OCI-M2 (cell line): ENCODE measurements around the gene STEAP3.

Experiments
- DNase-seq: peaks from one replicate; lab custom pipeline; 2025; ENCODE audit not compliant: unreplicated experiment; lab: John Stamatoyannopoulos, UW

STEAP3 gene

GRCh38 chr2:119197529-119198239 lies 25.9 kb upstream of the STEAP3 start:
- no peak for DNase-seq

- no peak for DNase-seq
Measured at GRCh38 chr2:119198240-119198840, 25.3 kb upstream of the STEAP3 start.

DNA sequence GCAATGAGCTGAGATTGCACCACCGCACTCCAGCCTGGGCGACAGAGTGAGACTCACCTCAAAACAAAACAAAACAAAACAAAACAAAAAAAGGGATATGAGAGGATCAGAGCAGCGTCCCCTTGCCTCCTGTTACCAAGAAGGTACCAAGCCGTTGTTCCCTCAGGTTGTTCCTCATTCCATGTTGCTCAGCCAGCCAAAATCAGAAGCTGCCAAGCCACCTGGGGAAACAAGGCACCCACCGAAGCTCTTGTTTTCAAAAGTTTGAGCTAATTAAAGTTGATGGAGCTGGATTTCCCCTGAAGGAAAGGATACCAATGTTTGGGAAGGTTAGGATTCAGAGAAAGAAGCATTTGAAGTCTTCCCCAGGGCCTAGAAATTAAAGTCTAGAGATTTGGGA lies 21.8 kb upstream of the STEAP3 start:
- no peak for DNase-seq

DNA sequence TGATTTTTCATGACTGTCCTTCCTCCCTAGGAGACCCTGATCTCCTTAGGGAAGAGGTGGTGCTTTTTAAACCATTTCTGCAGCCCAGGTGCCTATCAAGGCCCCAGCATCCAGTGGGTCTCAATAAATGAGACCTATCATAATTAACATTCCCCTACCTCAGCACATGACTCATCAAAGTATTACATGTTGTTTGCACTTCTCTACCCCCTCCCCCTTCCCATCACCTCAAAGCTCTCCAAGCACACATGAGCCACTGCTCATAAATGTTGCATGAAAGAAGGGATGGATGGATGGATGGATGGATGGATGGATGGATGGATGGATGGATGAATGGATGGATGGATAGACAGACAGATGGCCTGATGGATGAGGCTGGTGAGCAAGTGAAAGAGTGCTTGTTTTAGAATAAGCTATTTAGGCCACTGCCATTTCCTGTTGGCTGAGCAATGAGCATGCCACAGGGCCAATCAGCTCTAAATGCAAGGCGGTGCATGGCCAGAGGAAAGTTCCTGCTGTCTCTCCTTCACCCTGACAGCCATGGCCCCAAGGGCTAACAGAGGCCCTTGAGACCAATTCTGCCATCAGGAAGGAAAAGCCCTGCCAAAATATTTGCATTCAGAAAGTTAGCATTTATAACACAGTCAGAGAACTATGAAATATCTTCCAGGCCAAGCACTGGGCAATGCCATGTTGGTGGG lies 20.9 kb upstream of the STEAP3 start:
- no peak for DNase-seq

DNA sequence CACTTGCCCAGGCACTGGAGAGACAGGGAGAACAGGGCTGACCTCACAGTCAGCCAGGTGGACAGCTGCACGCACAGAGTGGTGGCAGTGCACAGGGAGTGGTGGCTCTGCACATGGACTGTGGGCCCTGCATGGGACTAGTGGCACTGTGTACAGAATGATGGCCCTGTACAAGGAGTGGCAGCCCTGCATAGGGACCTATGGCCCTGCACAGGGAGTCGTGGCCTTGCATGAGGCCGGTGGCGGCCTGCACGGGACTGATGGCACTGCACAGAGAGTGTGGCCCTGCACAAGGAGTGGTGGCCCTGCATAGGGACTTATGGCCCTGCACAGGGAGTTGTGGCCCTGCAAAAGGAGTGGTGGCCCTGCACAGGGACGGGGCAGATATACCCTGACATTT lies 19.1 kb upstream of the STEAP3 start:
- DNase-seq: no peak

DNA sequence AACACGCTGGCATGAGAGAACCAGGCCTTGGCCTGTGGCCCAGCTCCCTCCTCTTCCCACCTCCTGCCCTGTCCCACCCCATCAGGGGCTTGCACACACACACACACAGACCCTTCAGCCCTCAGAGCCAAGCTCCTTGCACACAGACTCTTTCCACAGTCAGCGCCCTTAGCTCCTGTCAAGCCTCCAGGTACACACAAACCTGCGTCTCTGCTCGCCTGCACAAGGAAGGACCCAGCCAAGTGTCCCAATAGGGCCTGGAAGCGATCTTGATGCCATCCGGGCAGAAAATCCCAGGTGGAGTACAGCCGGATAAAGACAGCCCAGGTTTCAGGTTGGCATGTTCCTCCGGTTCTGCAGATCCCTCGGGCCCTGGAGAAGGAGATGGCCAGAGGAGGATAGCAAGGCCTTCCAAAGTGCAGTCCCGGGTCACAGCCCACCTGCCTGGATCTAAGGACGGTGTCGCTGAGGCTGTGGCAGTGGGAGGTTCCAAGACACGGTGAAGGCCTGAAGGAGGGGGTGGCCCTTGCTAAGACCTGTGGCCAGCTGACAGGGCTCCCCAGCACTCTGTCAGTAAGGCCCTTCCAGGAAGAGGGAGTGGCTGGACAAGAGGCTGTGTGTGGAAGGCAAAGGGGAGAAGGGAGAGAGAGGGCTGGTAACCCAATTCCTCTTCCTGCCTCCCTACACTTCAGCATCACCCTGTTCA lies 18.5 kb upstream of the STEAP3 start:
- no peak for DNase-seq

GRCh38 chr2:119206201-119206600 lies 17.4 kb upstream of the STEAP3 start:
- DNase-seq: no peak

GRCh38 chr2:119207447-119207846 lies 16.2 kb upstream of the STEAP3 start:
- DNase-seq: no peak

DNA sequence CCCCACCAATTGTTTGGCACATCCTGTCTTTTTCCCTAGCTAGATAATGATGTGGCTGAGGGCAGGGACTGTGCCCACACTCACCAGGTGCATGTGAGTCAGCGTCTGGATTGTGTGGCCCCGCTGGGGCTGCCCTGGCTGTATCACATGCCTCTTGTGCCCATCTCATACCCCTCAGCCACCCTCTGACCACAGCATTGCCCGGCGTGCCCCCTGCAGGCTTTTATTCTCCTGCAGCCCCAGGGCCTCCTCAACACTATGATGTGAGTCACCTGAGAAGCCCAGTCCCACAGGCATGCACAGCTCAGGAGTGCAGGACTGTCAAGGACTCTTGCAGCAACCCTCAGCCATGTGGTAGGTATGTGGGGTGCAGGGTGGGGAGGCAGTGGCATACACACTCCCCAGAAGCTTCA lies 14.8 kb upstream of the STEAP3 start:
- no peak for DNase-seq

DNA sequence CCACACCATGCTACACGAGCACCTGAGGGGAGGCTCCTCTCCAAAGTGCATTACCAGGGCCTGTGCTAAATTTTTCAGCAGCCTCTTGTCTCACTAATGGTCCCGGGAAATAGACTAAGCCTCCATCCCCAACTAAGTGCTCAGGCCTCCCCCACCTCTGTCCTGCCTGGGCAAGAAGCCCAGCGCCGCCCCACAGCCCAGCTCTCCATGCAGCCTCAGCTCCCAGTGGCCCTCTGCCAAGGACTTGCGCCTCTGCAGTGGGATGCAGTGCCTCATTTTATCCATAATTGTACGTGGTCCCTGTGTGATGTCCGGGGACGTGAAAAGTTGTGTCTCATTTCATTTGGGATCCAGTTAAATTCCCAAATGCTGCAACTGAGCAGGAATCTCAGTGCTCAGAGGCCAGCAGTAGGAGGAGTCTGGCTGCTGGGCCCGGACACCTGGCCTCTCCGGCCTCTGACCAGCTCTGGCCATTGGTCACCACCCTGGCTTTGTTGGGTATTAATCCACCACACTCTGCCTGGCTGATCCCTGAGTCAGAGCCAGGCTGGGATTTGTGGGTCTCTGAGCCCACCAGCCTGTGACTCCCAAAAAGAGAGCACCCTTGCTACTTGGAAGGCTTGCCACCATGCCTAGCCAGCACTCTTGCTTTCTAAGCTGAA lies 11.4 kb upstream of the STEAP3 start:
- no peak for DNase-seq

- no peak for DNase-seq
Measured at GRCh38 chr2:119214453-119215037, 9.1 kb upstream of the STEAP3 start.

DNA sequence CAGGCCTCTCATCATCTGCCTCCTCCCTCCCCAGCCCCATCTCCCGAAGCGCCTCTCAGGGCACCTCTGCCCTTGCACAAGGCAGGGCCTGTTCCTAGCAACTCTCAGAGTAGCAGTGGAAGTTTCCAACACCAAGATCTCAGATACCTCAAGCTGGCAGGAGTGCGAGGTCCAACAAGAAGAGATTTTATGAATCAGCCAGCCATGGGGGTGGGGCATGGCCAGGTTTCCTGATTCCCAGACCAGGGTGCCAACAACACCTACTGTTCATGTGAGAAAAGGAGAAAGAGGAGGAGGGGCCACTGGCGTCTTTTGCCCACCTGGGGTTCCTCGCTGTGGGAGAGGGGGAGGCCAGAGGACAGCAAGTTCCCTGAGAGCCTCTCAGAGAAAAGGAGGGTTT lies 6.6 kb upstream of the STEAP3 start:
- DNase-seq: no peak

DNA sequence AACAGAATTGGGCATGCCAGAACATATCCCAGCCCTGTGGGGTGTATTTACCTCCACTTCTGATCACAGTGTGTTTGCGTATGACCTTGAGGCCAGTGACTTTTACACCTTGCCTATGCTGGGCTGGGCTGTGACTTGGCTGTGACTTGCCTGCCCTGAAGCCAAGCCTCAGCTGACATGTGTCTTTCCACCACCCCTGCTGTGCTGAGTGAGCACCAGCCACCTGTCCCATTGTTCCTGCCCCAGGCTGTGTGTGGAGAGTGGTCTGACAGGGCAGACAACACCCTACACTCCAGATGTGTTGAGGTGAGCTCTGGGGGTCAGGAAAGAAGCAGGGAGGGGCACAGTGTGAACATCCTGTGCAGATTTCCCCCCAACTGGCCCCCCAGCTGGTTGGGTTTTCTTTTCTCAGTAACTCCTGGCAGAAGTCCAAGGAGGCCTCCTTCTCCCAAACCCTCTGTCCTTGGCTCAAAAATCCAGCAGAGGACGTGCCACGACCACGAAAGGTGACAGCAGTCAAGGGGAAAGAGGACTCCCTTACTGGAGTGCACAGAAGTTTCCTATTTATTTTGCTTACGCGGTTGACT lies 5.1 kb upstream of the STEAP3 start:
- no peak for DNase-seq

GRCh38 chr2:119219873-119220272 lies 3.8 kb upstream of the STEAP3 start:
- DNase-seq: no peak

DNA sequence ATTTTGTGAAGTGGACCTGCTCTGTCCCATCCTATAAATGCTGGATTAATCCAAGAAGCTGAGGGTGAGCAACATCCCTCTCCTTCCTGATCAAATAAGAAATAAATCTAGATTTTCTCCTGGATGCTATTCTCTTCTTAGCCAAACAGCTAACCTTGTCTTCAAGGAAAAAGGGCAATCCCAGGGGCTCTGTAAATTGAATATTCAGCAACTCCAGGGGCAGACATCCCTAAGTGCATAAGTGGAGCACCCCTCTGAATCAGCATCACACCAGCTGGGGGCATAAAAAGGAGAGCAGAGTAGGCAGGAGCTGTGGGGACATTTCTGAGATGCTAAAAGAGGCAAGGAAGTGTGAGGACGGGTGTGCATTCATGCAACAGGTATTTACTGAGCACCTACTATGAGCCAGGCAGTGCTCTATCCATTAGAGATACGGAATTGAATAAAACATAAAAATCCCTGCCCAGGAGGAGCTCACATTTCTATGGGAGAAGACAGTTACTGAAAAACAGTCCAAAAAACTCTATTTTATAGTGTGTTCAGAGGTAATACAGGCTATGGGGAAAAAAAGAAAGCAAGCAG lies 2.8 kb upstream of the STEAP3 start:
- DNase-seq: no peak

GRCh38 chr2:119221609-119222008 lies 2.0 kb upstream of the STEAP3 start:
- DNase-seq: no peak

GRCh38 chr2:119222213-119222612 lies 1.4 kb upstream of the STEAP3 start:
- DNase-seq: no peak

DNA sequence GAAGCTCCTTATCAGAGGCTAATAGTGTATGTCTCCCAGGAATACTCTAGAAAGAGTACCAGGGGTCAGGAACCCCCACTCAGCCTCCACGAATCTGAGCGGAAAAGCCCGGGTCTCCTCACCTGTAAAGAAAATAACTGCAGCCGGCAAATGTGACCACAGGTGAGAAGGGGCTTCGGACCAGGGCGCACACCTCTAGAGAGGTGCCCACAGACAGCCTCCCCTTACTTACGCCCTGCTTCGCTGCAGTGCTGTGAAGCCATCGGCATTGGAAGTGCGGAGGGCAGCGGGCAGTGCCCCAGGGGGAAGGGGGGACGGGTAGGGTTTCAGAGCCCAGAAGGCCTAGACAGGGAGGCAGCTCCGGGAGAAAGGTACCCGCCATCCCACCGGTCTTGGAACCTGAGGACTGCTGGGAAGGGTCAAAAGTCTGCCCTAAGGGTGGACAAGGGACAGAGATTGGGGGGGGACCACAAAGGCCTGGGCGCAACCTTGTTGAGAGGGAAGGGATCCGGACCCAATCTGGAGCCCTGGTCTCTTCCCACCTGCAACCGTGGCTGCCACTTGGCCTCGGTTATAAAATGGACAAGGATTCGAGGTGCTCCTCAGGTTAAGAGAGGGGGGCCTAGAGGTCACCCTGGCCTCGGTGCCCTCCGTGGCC lies 642 bp upstream of the STEAP3 start:
- DNase-seq: no peak

DNA sequence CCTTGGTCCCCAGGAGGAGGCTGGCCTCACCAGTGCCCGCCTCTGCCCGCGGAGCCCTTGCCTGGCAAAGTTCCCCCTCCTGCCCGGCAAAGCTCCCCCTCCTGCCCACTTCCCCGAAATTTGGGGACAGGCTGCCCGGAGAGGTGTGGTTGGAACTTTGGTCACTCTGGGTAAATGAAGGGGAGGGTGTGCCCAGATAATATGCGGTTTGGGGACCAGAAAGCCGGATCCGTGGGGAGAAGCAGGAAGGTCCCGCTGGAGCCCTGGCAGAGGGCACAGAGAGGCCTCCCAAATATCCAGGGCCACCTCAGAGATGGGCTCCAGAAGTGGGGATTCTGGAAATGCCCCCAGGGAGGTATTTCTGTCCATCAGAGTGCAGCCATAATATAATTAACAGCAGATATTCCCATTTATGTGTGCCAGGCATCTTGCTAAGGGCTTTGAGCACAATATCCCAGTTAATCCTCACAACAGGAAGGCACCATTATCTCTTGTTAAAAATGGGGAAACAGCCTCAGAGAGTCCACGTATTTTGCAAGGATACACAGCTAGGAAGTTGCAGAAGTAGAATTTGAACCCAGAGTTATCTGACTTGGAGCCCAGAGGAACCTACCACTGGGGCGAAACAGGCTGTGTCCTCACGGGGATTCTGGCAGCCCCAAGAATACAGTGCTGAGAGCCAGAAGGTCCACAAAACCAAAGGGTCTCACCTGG lies 914 bp downstream of the STEAP3 start:
- no peak for DNase-seq
